Dedifferentiated amniotic fluid mesenchymal stem cell (primary cell): ENCODE results near the gene TMEM238L.
"Not testable (repeated sequence)": the region's sequence is repeated elsewhere in the genome, so short reads cannot be mapped to it uniquely, and the experiment has no call there.

Experiments used
- DNase-seq: peaks from one replicate; pipeline ENCODE4 v3.0.0-alpha.2; 2016; ENCODE audit errors: extremely low spot score

TMEM238L gene, protein sequence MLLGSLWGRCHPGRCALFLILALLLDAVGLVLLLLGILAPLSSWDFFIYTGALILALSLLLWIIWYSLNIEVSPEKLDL

DNA sequence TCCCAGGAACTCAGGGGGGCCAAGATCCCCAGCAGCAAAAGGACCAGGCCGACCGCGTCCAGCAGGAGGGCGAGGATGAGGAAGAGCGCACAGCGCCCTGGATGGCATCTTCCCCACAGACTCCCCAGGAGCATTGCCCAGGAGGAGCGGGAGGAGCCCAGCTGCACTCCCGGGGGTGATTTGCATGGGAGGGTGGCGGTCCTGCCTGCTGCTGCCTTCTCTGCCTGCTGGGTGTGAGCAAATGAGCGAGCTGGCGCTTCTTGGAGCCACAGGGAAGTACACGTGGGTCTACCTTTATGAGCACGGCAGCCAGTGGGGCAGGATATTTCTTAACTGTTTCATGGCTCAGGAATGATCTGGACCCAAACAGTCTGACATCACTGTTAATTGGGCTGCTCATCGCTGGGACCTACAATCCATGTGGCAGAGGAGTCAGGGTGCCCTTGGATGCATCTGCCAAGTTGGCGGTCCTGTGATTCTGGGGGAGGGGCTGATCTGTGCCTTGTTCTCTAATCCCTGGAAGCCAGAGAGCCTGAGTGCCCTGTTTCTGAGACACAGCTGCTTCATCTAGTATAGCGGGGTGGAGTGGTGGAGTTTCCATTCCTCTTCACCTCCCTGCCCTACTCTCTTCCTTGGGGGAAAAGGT, at the start of gene TMEM238L:
TMEM238L (minus strand) TSS at position 270 of the 646 bp plus-strand sequence; CDS start at position 134, 136 bp downstream.
- no peak for DNase-seq

DNA sequence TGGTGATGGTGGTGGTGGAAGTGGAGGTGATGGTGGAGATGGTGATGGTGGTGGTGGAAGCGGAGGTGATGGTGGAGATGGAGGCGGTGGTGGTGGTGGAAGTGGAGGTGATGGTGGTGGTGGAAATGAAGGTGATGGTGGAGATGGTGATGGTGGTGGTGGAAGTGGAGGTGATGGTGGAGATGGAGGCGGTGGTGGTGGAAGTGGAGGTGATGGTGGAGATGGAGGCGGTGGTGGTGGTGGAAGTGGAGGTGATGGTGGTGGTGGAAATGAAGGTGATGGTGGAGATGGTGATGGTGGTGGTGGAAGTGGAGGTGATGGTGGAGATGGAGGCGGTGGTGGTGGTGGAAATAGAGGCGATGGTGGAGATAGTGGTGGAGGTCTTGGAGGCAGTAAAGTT, 42.7 kb upstream of the TMEM238L start:
- not testable (repeated sequence) for DNase-seq

DNA sequence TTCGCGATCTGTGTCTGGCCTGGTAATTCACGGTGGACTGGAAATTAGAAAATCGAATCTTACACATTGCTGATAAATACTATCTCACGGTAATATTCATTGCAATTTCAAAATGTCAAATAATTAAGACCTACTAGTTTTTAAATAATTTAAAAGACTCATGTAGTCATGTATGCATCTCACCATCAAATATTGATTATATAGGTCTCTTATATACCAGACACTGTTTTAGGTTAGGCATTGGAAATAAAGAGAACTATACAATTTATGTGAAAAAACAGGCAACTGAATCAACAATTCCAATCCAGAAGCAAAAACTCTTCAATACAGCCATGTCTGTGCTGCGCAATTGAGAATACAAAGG, 41.5 kb upstream of the TMEM238L start:
- no peak for DNase-seq

DNA sequence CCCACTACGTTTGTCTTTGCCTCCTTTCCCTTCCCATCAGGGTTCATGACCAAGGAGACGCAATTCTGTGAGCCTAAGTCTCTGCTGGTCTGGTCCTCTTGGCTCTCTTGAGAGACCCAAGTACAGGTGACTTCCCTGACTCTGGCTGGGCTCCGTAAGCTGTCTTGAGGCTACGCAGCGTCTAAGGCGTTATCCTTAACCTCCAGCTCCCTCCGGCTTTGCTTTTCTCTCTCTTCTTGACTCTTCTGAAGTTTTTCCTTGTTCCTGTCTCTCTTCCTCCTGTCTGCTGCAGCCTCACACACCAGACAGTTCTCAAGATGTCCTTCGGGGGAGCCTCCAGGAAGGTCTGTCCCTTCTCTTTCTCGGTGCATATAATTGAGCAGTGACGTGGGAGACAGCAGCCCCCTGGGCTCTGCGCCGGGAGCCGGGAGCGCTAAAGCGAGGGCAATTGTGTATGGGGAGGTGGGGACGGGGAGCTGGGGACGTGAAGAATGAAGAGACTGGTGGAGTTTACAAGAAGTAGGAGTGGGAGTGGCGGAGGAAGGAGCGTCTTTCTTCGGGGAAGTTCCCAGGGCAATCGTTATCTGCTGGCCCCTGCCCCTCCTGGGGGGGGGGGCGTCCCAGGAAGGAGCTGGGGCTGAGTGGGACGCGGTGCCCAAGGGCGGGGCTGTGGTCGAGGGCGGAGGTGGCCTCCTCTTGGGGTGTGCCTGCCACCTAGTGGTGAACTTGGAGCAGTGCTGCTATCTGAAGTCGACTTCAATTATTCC, 40.9 kb upstream of the TMEM238L start:
- peak; percentile 55 for DNase-seq

DNA sequence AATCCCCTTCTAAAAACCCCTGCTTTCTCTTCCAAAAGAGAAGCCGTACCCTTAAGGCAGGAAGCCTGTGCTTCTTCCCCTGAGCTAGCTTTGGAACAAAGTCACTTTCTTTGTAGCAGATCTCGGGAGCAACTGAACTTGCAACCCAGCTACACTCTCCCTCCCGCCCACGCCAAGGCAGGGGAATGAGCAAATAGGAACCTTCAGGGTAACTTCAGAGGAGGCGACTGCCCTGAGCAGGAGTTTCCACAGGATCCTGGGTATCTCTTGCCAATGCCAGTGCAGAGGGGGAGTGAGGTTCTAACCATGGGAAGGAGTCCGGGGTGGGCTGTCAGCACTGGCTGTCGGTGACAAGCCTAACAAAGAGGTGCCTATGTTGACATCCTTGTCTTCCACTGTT, 39.9 kb upstream of the TMEM238L start:
- no peak for DNase-seq

DNA sequence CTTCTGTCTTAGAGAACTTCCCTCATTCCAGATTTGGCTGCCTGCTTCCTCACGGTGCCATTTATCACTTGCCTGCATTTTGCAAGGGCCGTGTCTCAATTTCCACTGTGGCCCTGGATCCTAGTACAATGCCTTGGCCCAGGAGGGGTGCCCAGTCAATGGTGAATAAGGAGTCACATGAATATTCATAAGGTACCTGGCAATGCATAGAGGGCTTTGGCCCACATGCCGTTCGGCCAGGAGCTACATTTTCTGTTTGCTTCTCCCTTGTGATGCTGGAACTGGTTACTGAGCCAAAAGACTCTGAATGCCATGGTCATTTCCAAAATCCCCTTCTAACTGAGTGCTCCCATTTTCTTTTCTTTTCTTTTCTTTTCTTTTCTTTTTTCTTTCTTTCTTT, 38.8 kb upstream of the TMEM238L start:
- DNase-seq = no peak

DNA sequence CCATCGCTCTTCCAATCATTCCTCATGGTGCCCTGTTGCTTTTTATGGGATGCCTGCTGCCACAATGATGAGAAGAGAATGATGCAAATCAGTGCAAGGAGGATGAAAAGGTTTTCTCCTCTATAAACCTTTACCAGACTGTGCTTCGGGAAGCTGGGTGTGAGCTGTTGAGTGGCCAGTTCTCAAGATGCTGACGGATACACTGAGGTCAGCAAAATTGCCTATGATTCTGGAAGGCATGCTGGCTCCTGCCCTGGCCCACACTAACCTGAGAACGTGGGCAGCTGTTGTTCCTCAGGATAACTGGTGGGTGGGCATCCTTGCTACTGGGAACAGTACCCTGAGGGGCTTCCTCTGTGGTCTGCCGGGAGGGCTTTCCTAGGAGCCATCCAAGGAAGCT, 34.8 kb upstream of the TMEM238L start:
- no peak for DNase-seq

DNA sequence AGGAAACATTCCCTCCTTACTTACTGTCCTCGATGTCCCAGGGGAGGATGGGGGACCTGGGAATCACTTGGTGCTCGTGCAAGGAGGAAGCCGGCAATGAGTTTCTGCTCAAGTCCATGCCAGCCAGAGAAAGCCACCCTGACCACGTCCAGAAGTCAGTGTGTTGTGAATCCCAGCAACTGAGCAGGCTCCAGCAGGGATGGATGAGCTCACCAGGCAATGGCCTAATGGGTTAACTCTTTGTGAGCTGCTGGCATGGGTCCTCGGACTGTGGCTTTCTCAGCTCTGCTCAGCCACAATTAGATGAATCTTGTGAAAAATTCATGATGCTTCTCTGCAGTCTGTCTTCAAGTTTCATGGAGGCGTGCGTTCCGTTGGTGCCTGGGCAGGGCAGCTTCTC, 34.0 kb upstream of the TMEM238L start, which contains the start of gene PIRT:
PIRT (minus strand) TSS at position 167 of the 400 bp plus-strand sequence. CDS start 12,442 bp downstream, outside the sequence.
- no peak for DNase-seq

DNA sequence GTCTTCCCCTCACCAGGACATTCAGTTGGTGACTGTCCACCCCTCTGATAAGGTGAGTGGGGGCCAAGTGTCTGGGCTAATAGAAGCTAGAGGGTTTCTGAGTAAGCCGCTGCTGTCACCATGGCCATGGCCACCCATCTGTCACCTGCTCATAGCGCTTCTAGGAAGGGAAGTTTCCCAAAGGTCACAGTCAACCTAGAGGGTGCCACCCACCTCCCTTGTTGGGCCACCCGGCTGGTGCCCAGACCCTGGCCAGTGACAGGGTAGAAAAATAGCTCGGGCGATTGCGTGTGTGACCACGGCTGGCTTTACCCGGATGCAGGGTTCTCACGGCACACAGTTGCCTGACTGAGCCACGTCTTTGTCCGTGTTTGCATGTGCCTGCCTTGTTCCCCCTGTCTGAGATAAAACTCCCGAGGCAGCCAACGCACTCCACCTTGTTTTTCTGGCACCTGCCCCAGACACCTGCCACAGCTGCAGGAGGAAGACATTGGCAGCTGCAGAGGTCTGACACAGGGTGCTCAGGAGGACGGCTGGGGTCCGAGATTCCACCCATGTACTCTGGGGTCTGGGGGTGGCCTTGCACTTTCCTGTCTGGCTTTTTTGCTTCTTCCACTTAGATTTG, 33.2 kb upstream of the TMEM238L start:
- no peak for DNase-seq

DNA sequence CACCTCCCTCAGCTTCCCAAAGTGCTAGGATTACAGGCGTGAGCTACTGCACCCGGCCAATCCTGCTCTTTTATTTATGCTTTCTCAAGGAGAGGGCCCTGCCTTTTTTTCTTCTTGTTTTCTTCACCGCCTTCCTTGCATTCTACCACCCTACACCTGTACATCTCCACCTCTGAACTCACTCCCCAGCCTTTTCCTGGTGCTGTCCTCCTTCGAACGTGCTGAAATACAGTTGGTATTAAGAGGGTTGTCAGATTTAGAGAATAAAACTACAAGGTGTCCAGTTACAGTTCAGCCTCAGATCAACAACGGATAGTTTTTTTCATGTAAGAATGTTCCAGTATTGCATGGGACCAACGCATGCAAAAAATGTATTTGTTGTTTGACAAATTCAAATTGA, 32.2 kb upstream of the TMEM238L start:
- DNase-seq = no peak

DNA sequence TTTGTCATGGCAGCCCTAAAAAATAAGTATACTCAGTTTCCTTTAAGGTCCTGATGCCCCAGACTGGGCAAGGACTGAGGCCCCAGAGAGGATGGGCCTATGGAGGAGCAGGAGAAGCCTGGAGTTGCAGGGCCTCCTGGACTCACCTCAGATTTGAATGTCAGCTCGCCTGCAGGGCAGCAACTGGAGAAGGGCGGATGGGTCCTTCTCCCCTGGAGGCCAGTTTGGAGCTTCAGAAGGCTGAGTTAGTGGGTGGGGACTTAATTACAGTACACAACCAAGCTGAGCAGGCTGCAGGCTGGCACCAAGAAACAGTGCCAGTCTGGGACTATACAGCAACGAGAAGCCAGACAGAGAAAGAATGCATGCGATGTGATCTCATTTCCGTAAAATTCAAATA, 27.8 kb upstream of the TMEM238L start:
- no peak for DNase-seq

DNA sequence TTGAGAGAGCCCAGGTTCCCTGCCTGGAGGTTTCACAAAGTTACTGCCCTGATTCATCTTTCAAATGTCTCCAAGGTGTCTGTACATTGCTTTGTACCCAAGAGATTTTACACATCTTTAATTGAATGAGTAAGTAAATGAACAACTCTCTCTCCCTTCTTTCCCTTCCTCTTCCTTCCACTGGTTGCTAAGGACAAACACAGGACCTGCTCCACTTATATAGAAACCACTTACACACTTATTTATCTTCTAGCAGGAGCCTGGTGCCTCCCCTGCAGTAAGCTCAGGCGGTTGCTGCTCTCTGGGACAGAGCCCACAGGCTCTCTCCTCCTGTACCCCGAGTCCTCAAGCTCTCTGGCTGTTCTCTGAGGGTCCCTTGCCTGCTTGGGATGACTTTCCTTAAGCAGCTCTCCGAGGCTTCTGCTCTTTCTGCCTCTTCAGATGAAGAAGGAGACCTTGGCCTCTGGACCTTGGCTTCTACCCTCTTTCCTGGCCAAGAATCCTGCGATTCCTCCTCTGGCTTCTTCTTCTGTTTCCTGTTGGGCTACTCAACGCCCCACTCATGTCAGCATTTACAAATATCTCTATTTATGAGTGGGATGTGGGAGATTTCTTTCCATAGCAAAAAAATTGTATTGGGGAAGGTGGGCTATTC, 24.1 kb upstream of the TMEM238L start:
- no peak for DNase-seq

DNA sequence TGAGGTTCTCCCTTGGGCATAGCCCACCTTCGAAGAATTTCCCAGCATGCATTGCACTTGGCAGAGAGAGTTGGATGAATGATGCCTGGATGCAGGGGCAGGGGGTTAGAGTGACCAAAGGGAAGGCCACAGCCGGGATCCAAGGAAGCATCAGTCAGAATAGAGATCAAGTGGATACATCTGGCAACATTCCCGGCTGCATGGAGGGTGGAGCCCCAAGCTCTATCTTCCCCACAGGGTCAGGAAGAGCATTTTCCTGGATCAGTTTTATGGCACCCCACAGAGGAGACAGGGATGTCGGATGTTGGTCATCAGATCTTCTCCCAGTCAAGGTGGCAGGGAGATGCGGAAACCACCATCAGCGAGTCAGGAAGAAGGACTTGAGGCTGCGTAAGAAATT, 21.0 kb upstream of the TMEM238L start:
- no peak for DNase-seq

DNA sequence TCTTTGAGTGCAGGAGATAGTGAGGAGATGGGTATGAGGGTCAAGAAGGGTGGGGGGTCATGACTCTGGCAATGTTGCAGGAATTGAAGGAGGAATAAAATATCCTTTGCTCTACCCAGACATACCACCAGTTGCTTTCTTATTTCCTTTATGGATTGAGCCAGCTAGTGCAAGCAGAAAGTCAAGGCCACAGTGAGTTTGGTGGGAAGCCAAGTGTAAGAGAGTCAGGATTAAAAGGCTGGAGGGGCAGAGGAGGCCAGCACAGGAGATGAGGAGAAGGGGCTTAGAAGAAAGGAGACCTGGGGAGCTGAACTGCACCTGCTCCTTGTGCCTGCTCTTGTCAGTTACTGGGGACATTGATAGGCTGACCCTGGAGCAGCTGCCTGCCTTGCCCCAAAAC, 17.9 kb upstream of the TMEM238L start:
- DNase-seq = no peak

DNA sequence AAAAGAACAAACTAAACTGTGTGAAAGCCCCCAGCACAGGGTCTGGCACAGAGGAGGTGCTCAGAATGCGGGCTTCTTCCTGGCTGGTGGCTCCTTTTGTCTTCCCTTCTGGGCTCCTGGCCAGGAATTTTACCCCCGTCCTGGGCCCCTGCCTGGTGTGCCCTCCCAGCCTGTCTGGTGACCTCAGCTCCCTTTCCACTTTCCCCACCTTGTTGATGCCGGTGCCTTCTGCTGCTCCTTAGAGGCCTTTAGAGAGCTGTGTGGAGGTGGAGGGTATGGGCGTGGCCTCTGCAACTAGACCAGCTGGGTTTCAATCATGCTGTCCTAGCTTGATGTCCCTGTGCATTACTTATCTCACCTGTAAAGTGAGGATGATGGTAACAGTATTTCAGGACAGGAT, 17.2 kb upstream of the TMEM238L start:
- DNase-seq = no peak

DNA sequence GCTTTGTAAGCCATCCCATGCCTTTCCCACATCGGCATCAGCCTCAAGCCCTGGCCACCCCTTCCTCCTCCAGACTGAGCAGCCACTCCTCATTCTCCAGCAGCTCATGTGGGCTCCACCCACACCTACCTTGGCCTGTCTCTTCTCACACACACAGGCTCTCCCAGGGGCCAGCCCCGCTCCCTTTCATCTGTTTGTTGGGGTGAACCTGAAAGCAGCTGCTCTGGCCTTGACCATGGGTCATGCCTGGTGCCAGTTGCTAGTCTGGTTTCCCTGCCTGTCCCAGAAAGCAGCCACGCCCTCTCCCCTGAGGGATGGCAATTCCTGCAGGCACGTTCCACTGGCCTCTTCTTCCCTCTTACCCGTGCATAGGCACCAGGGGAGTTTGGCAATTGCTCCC, 11.4 kb upstream of the TMEM238L start:
- DNase-seq = no peak

DNA sequence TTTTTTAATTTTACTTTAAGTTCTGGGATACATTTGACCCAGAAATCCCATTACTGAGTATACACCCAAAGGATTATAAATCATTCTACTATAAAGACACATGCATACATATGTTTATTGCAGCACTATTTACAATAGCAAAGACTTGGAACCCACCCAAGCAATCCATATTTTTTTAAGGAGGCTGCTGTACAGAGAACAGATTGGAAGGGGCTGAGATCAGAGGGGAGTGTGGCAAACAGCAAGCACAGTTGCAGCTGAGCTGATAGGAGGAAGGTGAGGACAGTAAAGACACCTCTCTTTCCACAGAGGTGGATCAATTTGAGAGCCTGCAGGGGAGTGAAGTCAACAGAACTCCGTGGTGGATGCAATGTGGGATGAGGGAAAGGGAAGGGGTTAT, 10.2 kb upstream of the TMEM238L start:
- no peak for DNase-seq

DNA sequence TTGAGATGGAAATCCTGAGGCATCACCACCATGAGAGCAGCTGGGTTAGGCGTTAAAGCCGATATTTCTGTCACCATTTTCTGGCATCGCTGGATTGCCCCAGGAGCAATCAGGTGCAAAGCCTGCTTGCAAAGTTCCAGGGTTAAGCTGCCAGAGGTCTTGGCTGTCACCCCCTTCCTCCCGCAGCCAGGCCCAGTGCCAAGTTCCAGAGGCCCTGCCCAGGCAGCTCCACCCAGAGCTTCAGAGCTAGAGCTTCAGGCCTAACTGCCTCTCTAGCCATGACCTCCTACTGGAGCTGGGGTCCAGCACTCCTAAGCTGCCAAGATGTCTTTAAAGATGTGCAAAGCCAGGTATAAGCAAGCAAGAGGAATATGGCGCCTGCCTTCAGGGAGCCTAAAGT, 8.8 kb upstream of the TMEM238L start:
- no peak for DNase-seq

DNA sequence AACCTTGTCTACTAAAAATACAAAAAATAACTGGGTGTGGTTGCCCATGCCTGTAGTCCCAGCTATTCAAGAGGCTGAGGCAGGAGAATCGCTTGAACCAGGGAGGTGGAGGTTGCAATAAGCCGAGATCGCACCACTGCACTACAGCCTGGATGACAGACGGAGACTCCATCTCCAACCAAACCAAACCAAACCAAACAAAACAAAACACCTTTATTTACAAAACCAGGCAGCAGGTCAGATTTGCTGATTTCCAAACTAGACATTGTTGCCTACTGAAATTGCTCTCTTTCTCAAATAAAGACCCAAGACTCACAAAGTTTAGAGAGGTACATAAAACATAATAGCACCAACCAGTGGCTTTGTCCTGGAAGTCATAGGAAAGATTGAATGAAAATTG, 5.7 kb upstream of the TMEM238L start:
- DNase-seq = no peak

DNA sequence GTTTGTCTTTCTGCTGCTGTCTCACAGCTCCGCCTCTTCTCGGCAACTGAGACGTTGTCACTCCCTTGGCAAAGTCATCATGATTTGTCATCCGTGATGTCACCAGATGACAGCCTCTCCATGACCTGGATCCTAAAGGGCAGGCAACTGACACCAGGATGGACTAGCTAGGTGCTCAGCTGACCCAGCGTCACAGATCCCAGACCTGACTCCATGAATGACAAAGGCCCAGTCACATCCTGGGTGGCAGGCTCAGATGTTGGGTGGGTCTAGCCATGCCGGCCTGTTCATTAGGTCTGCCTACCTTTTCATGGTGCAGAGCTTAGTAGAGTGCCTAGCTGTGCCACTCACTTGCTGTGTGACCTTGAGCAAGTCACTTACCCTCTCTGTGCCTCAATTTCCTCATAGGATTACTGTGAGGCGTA, 3.8 kb upstream of the TMEM238L start:
- no peak for DNase-seq

DNA sequence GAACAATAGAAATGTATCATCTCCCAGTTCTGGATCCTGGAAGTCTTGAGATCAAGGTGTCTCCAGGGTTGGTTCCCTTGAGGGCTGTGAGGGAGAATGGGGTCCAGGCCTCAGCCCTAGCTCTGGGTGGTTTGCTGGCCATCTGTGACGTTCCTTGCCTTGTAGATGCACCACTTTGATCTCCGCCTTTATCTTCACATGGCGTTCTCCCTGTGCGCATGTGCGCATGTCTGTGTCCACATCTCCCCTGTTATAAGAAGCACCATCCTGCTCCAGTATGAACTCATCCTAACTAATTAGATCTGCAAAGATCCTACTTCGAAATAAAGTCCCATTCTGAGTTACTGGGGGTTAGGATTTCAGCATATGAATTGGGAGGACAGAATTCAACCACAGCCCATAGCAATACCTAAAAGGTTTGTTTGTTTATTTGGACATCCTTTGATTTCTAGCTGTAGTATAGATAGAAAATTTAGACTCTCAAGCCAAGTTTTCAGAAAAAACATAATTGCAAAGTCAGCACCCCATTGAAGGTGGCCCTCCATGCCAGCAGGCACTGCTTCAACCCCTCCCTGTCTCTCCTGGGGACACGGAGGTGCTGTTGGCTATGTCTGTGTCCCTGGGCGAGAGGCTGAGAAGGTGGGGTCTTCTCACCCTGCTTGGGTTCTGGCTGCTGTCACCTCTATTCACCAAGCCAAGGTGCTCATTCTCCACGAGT, 2.8 kb upstream of the TMEM238L start:
- no peak for DNase-seq

DNA sequence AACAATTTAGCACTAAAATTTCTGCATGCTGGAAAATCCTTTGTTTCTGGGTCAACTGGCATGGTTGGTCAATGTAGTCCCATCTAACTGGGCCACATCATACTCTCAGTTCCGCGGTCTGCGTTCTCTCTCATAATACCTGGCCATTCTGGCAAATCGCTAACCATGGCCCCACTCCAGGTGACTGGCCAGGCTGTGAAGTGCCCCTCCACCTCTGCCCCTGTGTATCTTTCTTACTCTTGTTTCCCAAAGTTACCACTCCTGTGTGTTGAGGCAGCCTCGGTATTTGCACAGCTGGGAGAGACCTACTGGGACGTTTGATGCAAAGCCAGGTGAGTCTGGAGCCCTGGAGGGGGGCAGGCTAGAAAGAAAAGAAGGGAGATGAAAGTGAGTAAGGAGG, 2.0 kb upstream of the TMEM238L start:
- no peak for DNase-seq
